Spinal cord (tissue), 10 donors: ENCODE results near the gene NFATC3. TPM values are rescaled to one million over a fixed set of nuclear protein-coding genes. Genes with fewer than 3 reads are reported as not detected.
"Not testable (repeated sequence)": the region's sequence is repeated elsewhere in the genome, so short reads cannot be mapped to it uniquely, and the experiment has no call there.

ENCODE experiments used
- DNase-seq, 6 donors: peaks; one replicate each; pipeline versions ENCODE4 v3.0.0 to v3.0.0-alpha.2; 2013 to 2015; ENCODE audit warnings: low spot score in 6 of 6, low read depth in 4 of 6
- H3K27ac ChIP-seq: one replicate; pipeline ENCODE4 v1.5.1; 2013; ENCODE audit warnings: low read depth, low read length, control low read depth
- H3K27me3 ChIP-seq: one replicate; pipeline ENCODE4 v1.6.1; 2013; ENCODE audit warnings: low read length; ENCODE audit not compliant: control insufficient read depth, insufficient read depth
- H3K36me3 ChIP-seq: one replicate; pipeline ENCODE4 v1.6.1; 2013; ENCODE audit warnings: low read length; ENCODE audit not compliant: control insufficient read depth, insufficient read depth
- H3K4me1 ChIP-seq: one replicate; pipeline ENCODE4 v1.6.1; 2013; ENCODE audit warnings: low read length; ENCODE audit not compliant: control insufficient read depth, insufficient read depth
- H3K4me3 ChIP-seq: one replicate; pipeline ENCODE4 v1.5.1; 2013; ENCODE audit warnings: low read depth, low read length, control low read depth
- H3K9me3 ChIP-seq: one replicate; pipeline ENCODE4 v1.6.1; 2013; ENCODE audit warnings: low read length; ENCODE audit not compliant: control insufficient read depth, insufficient read depth
- WGBS: methylation state at CpG from one replicate; pipeline ENCODE4 v1.1.5; 2013; ENCODE audit warnings: missing lambda C conversion rate; ENCODE audit not compliant: insufficient coverage; 5-methylcytosine and 5-hydroxymethylcytosine counted together
- polyA plus RNA-seq, 2 donors: library from polyadenylated mRNA; unstranded; fragments of 120-200 nt; gene quantifications; one replicate each; pipeline ENCODE4 v1.2.1, GENCODE V29; 2013; ENCODE audit not compliant: insufficient read length in 2 of 2
- total RNA-seq, 2 donors: library from RNA; depleted of rRNA in 1 of 2; stranded (reverse); fragments of 120-200 nt in 1 of 2; fragments of >200 nt in 1 of 2; gene quantifications; one replicate each; pipeline versions ENCODE4 v1.2.3 to v1.2.4, GENCODE V29; 2013 to 2014
- donor health status: healthy.

Gene NFATC3
- total and polyA plus RNA-seq, 4 donors, result 15.1 to 36.7 (median 20.8) TPM

DNA sequence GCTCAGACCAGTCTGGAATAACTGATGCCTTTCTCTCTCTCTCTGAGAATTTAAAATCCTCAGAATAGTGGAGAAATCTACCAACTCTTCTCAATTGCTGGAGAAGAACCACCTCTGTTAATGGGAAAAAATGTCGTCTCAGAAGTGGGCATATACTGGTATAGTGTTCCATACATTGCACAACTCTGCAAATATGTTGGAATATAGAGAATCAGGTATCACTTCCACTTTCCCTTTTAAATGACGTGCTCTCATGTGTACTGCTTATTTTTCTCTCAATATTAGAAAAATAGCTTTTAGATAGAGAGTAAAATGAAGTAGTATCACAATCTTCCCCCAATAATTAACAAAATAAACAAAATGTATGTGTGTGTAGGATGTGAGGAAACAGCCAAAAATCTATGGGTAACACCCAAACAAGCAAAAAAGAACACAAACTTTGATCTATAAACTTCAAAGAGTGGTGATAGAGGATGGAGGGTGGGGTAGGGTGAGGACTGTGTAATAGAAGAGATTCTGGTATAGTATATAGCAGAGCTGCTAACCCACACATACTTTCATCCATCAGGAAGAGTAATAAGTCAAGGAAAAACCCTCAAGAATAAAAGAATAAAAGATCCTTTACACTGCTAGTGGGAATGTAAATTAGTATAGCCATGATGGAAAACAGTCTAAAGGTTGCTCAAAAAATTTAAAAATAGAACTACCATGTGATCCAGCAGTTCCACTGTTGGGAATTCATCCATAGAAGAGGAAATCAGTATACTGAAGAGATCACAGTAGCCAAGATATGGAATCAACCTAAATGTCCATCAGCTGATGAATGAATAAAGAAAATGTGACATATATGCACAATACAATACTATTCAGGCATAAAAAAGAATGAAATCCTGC lies 46.9 kb downstream of the NFATC3 start:
- no peaks in the 10 kb centered on the region for H3K9me3 ChIP-seq
- H3K27me3 ChIP-seq, result no peaks in the 10 kb centered on the region
- H3K4me1 ChIP-seq, result peaks cover 4% of the 10 kb centered on the region
- no peak overlapping the region for H3K4me3 ChIP-seq
- no peak overlapping the region for H3K27ac ChIP-seq
- no CpG with 5 or more reads among the region's 2 CpGs for WGBS
- DNase-seq, result no peak
- H3K36me3 ChIP-seq, result no peaks in the 10 kb centered on the region

GRCh38 chr16:68133000-68133399 lies 47.8 kb downstream of the NFATC3 start:
- H3K27ac ChIP-seq, H3K4me3 ChIP-seq, H3K4me1 ChIP-seq, H3K9me3 ChIP-seq, DNase-seq, H3K27me3 ChIP-seq, H3K36me3 ChIP-seq: not testable (repeated sequence)
- WGBS, result 93% methylated on average over 2 of the region's 4 CpGs

DNA sequence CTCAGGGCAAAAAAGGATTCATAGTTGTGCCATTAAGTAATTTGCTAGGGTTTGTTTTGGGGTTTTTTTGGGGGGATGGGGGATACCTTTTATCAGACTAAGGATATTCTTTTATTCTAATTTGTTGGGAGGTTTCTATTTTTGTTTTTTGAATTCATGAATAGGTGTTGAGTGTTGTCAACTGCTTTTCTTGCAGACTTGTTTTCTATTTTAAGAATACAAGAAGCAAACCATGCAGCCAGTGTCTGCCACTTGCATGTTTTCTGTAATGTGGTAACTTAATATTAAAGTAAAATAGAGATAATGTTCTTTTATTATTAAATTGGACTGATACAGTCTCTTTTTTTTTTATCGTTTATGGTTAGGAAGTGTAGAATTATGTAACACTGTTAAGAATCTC lies 49.5 kb downstream of the NFATC3 start:
- DNase-seq, result no peak
- Histone ChIP-seq H3K4me3 (no peak overlapping the region), H3K27me3 (no peaks in the 10 kb centered on the region), H3K4me1 (no peaks in the 10 kb centered on the region), H3K27ac (no peak overlapping the region), H3K36me3 (peaks cover 4% of the 10 kb centered on the region), H3K9me3 (no peaks in the 10 kb centered on the region)
- no CpG with 5 or more reads among the region's 1 CpG for WGBS

DNA sequence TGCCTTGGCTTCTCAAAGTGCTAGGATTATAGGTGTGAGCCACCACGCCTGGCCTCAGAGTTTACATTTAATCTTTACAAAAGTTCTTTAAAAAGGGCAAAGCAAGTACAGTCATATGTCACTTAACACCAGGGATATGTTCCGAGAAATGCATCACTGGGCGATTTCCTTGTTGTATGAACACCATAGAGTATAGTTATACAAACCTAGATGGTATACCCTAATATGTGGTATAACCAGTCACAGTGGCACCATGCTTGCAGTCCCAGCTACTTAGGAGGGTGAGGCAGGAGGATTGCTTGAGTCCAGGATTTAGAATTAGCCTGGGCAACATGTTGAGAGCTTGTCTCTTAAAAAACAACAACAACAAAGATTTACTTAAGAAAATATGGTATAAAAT lies 51.3 kb downstream of the NFATC3 start:
- peaks cover 4% of the 10 kb centered on the region for H3K36me3 ChIP-seq
- no peak overlapping the region for H3K27ac ChIP-seq
- H3K4me3 ChIP-seq, result no peak overlapping the region

DNA sequence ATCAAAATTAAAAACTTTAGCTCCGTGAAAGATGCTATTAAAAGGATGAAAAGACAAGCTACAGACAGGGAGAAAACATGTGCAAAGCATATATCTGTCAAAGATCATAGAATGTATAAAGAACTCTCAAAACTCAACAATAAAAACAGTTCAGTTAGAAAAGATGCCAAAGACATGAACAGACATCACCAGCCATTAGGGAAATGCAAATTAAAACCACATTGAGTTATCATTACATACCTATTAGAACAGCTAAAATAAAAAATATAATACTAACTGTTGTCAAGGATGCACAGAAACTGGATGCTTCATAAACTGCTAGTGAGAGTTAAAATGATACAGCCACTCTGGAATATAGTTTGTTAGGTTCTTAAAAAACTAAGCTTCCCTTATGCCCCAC lies 58.8 kb downstream of the NFATC3 start:
- WGBS, result no CpG with 5 or more reads among the region's 1 CpG
- no peak for DNase-seq
- Histone ChIP-seq H3K4me1 (no peaks in the 10 kb centered on the region), H3K27ac (no peak overlapping the region), H3K4me3 (no peak overlapping the region), H3K9me3 (no peaks in the 10 kb centered on the region), H3K27me3 (no peaks in the 10 kb centered on the region), H3K36me3 (peaks cover 8% of the 10 kb centered on the region)

More for the DNA sequence above, 51.3 kb downstream of the NFATC3 start:
- DNase-seq, result no peak
- Histone ChIP-seq H3K27me3 (no peaks in the 10 kb centered on the region), H3K9me3 (no peaks in the 10 kb centered on the region), H3K4me1 (no peaks in the 10 kb centered on the region)
- WGBS, result no CpG with 5 or more reads among the region's 3 CpGs

DNA sequence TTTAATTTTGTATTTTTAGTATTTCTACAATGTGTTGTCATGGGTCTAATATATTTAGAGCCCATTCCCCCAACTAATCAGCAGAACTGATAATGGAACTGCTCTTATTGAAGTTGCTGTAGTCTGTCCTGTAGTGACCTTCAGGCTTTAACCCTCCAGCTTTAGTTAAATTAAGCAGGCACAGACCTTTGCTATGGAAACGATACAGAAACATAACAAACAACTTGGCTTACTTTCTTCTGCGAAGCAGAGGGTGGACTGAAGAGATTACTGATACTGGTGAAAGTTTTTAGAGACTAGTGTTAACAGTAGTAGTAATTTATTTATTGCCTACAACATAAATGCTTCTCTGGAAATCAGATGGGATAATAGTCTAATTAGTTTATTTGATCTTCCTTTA lies 61.4 kb downstream of the NFATC3 start:
- no CpG with 5 or more reads among the region's 2 CpGs for WGBS
- Histone ChIP-seq H3K4me1 (no peaks in the 10 kb centered on the region), H3K27ac (no peak overlapping the region), H3K36me3 (peaks cover 8% of the 10 kb centered on the region), H3K4me3 (no peak overlapping the region), H3K27me3 (no peaks in the 10 kb centered on the region), H3K9me3 (no peaks in the 10 kb centered on the region)
- peak in 1 of 6 donors; percentile 14 for DNase-seq

- no CpG with 5 or more reads among the region's 1 CpG for WGBS
- Histone ChIP-seq H3K9me3 (no peaks in the 10 kb centered on the region), H3K4me3 (no peak overlapping the region), H3K27me3 (no peaks in the 10 kb centered on the region), H3K36me3 (peaks cover 8% of the 10 kb centered on the region), H3K27ac (no peak overlapping the region), H3K4me1 (no peaks in the 10 kb centered on the region)
- no peak for DNase-seq
These were observed 62.3 kb downstream of the NFATC3 start for GRCh38 chr16:68147444-68147843.

GRCh38 chr16:68149596-68149995 lies 64.4 kb downstream of the NFATC3 start:
- Histone ChIP-seq H3K27me3 (no peaks in the 10 kb centered on the region), H3K36me3 (peaks cover 6% of the 10 kb centered on the region), H3K4me1 (no peaks in the 10 kb centered on the region), H3K4me3 (no peak overlapping the region), H3K27ac (no peak overlapping the region), H3K9me3 (no peaks in the 10 kb centered on the region)
- no peak for DNase-seq

GRCh38 chr16:68155425-68155824 lies 70.3 kb downstream of the NFATC3 start:
- Histone ChIP-seq H3K9me3 (no peaks in the 10 kb centered on the region), H3K27me3 (no peaks in the 10 kb centered on the region), H3K36me3 (peaks cover 3% of the 10 kb centered on the region), H3K4me3 (no peak overlapping the region), H3K4me1 (no peaks in the 10 kb centered on the region), H3K27ac (no peak overlapping the region)
- whole genome bisulfite sequencing, result 100% methylated on average over 1 of the region's 3 CpGs
- DNase-seq, result no peak

- Histone ChIP-seq H3K4me3 (no peak overlapping the region), H3K9me3 (no peaks in the 10 kb centered on the region), H3K36me3 (peaks cover 7% of the 10 kb centered on the region), H3K27ac (no peak overlapping the region), H3K27me3 (no peaks in the 10 kb centered on the region), H3K4me1 (no peaks in the 10 kb centered on the region)
- no peak for DNase-seq
- WGBS, result no CpG with 5 or more reads among the region's 2 CpGs
These were observed 77.2 kb downstream of the NFATC3 start for GRCh38 chr16:68162413-68162812.
